ENCODE results near the gene BCL11A. TPM values are rescaled to one million over a fixed set of nuclear protein-coding genes. Genes with fewer than 3 reads are reported as not detected.

The BCL11A gene
- total RNA-seq, 1 donor from 2014 or later: 10.7 TPM

GRCh38 chr2:60496956-60497355, 56.5 kb downstream of the BCL11A start:
- Mint-ChIP-seq H3K27ac (ENCODE audit: unreplicated experiment) (no peak overlapping the region), H3K4me1 (ENCODE audit: unreplicated experiment) (peaks cover under 1% of the 10 kb centered on the region), H3K9me3 (ENCODE audit: unreplicated experiment) (no peaks in the 10 kb centered on the region), H3K36me3 (ENCODE audit: unreplicated experiment) (no peaks in the 10 kb centered on the region), H3K4me3 (ENCODE audit: unreplicated experiment) (no peak overlapping the region), H3K27me3 (ENCODE audit: unreplicated experiment) (no peaks in the 10 kb centered on the region)
- no peak for TF ChIP-seq CTCF (IDR thresholded peaks at IDR 0.05)
- DNase-seq (ENCODE audit: extremely low spot score, unreplicated experiment): no peak

DNA sequence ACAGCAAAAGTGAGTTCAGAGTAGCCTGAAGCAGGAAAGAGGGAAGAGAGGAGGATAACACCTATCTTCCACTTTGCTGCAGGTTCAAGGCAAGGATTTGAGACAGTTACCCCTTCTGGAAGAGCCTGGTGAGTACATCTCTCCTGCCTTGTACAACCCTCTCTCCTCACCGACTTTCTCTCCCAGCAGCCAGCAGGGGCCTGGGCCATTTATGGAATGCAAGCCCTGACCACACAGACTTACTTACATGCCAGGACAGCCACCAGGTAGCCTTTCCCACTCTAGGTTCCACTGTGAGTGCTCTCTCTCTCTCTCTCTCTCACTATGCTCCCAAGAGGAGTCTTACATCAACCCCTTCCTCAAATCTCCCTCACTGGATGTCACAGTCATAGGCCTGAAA, 57.0 kb downstream of the BCL11A start:
- no peak for TF ChIP-seq CTCF (IDR thresholded peaks at IDR 0.05)

GRCh38 chr2:60495041-60495625, 58.3 kb downstream of the BCL11A start:
- TF ChIP-seq CTCF (IDR thresholded peaks at IDR 0.05): no peak
- Mint-ChIP-seq H3K27ac (ENCODE audit: unreplicated experiment) (no peak overlapping the region), H3K27me3 (ENCODE audit: unreplicated experiment) (no peaks in the 10 kb centered on the region), H3K4me1 (ENCODE audit: unreplicated experiment) (no peaks in the 10 kb centered on the region), H3K4me3 (ENCODE audit: unreplicated experiment) (no peak overlapping the region), H3K9me3 (ENCODE audit: unreplicated experiment) (no peaks in the 10 kb centered on the region), H3K36me3 (ENCODE audit: unreplicated experiment) (no peaks in the 10 kb centered on the region)
- no peak for DNase-seq (ENCODE audit: extremely low spot score, unreplicated experiment)

More for the DNA sequence above, 57.0 kb downstream of the BCL11A start:
- H3K4me3 Mint-ChIP-seq (ENCODE audit: unreplicated experiment): no peak overlapping the region
- no peaks in the 10 kb centered on the region for H3K36me3 Mint-ChIP-seq (ENCODE audit: unreplicated experiment)
- no peaks in the 10 kb centered on the region for H3K4me1 Mint-ChIP-seq (ENCODE audit: unreplicated experiment)
- no peaks in the 10 kb centered on the region for H3K27me3 Mint-ChIP-seq (ENCODE audit: unreplicated experiment)
- DNase-seq (ENCODE audit: extremely low spot score, unreplicated experiment): no peak
- no peaks in the 10 kb centered on the region for H3K9me3 Mint-ChIP-seq (ENCODE audit: unreplicated experiment)
- H3K27ac Mint-ChIP-seq (ENCODE audit: unreplicated experiment): no peak overlapping the region

- no peak for TF ChIP-seq CTCF (IDR thresholded peaks at IDR 0.05)
- Mint-ChIP-seq H3K9me3 (ENCODE audit: unreplicated experiment) (no peaks in the 10 kb centered on the region), H3K27ac (ENCODE audit: unreplicated experiment) (no peak overlapping the region), H3K4me3 (ENCODE audit: unreplicated experiment) (no peak overlapping the region), H3K27me3 (ENCODE audit: unreplicated experiment) (no peaks in the 10 kb centered on the region), H3K36me3 (ENCODE audit: unreplicated experiment) (no peaks in the 10 kb centered on the region), H3K4me1 (ENCODE audit: unreplicated experiment) (no peaks in the 10 kb centered on the region)
- no peak for DNase-seq (ENCODE audit: extremely low spot score, unreplicated experiment)
Observed at GRCh38 chr2:60493804-60494387, 59.6 kb downstream of the BCL11A start.

- H3K4me1 Mint-ChIP-seq (ENCODE audit: unreplicated experiment): no peaks in the 10 kb centered on the region
- DNase-seq (ENCODE audit: extremely low spot score, unreplicated experiment): no peak
- H3K9me3 Mint-ChIP-seq (ENCODE audit: unreplicated experiment): no peaks in the 10 kb centered on the region
- no peak overlapping the region for H3K27ac Mint-ChIP-seq (ENCODE audit: unreplicated experiment)
- H3K4me3 Mint-ChIP-seq (ENCODE audit: unreplicated experiment): no peak overlapping the region
- TF ChIP-seq CTCF (IDR thresholded peaks at IDR 0.05): no peak
- no peaks in the 10 kb centered on the region for H3K36me3 Mint-ChIP-seq (ENCODE audit: unreplicated experiment)
- H3K27me3 Mint-ChIP-seq (ENCODE audit: unreplicated experiment): no peaks in the 10 kb centered on the region
Observed at GRCh38 chr2:60492548-60492947, 60.9 kb downstream of the BCL11A start.

All from osteocyte (in vitro differentiated cells).